Gastrocnemius medialis (tissue), 4 donors: ENCODE results near the gene CCM2. TPM values are rescaled to one million over a fixed set of nuclear protein-coding genes. Genes with fewer than 3 reads are reported as not detected.
"Not testable (repeated sequence)": the region's sequence is repeated elsewhere in the genome, so short reads cannot be mapped to it uniquely, and the experiment has no call there.

Source experiments
- ATAC-seq, 2 donors: fragments of 150-250 bp; one replicate each; pipeline ENCODE4 v1.9.1; 2016
- DNase-seq, 2 donors: peaks; one replicate each; pipeline ENCODE4 v3.0.0-alpha.2; 2019
- H3K27ac ChIP-seq, 4 donors: fragments of 200-600 bp; sonication (generic); 1 replicate in 1 of 4; 2 replicates in 3 of 4; pipeline ENCODE4 v1.5.1; 2016 to 2018; ENCODE audit warnings: mild to moderate bottlenecking in 2 of 4, moderate library complexity in 1 of 4
- H3K27me3 ChIP-seq, 3 donors: fragments of 200-600 bp; sonication (generic) in 2 of 3; 1 replicate in 1 of 3; 2 replicates in 2 of 3; pipeline versions ENCODE4 v1.5.1 to v1.6.0; 2016 to 2019; ENCODE audit warnings: mild to moderate bottlenecking in 1 of 3, moderate library complexity in 1 of 3
- H3K36me3 ChIP-seq, 2 donors: fragments of 200-600 bp; sonication (generic) in 1 of 2; one replicate each; pipeline ENCODE4 v1.5.1; 2017 to 2018
- H3K4me1 ChIP-seq, 2 donors: fragments of 200-600 bp; sonication (generic) in 1 of 2; one replicate each; pipeline ENCODE4 v1.5.1; 2016 to 2017; ENCODE audit warnings: mild to moderate bottlenecking in 2 of 2
- H3K4me3 ChIP-seq, 4 donors: fragments of 200-600 bp; sonication (generic) in 3 of 4; 1 replicate in 1 of 4; 2 replicates in 3 of 4; pipeline ENCODE4 v1.5.1; 2016 to 2019; ENCODE audit warnings: mild to moderate bottlenecking in 2 of 4
- H3K9me3 ChIP-seq, 3 donors: fragments of 200-600 bp; sonication (generic) in 2 of 3; 1 replicate in 1 of 3; 2 replicates in 2 of 3; pipeline ENCODE4 v1.5.1; 2016 to 2019
- CTCF ChIP-seq, 5 experiments: fragments of 450-650 bp in 3 of 5; fragments of 200-600 bp in 2 of 5; sonication (generic) in 2 of 5; IDR thresholded peaks in 4 of 5; conservative IDR thresholded peaks in 1 of 5; 1 replicate in 4 of 5; 2 replicates in 1 of 5; pipeline ENCODE4 v1.5.1; 2016 to 2019; ENCODE audit warnings: antibody characterized with exemption in 5 of 5, mild to moderate bottlenecking in 3 of 5, moderate library complexity in 3 of 5
- POLR2A ChIP-seq, 2 donors: fragments of 450-650 bp; IDR thresholded peaks; one replicate each; pipeline ENCODE4 v1.6.1; 2017; ENCODE audit warnings: antibody characterized with exemption in 2 of 2, mild to moderate bottlenecking in 2 of 2, moderate library complexity in 2 of 2
- in situ Hi-C, 4 donors: fragments of 200-750 bp; cut with MboI; loops; one replicate each; pipeline versions ENCODE4 v1.15.0 to v1.8.0; 2017; ENCODE audit warnings: low sequenced_read_pairs in 4 of 4
- intact Hi-C: fragments of 100-400 bp; cut with DNase I; formaldehyde crosslinking; loops from one replicate; pipeline ENCODE4 v1.15.1; 2023; ENCODE audit warnings: low total_unique reads
- total RNA-seq, 4 donors: library from RNA; depleted of rRNA; stranded (reverse); fragments of >200 nt; gene quantifications; one replicate each; pipeline versions ENCODE4 v1.1.0 to v1.2.3, GENCODE V29; 2016

Gene CCM2
- total RNA-seq, 4 donors from 2014 or later = 37.7 to 61.8 (median 47.4) TPM

DNA sequence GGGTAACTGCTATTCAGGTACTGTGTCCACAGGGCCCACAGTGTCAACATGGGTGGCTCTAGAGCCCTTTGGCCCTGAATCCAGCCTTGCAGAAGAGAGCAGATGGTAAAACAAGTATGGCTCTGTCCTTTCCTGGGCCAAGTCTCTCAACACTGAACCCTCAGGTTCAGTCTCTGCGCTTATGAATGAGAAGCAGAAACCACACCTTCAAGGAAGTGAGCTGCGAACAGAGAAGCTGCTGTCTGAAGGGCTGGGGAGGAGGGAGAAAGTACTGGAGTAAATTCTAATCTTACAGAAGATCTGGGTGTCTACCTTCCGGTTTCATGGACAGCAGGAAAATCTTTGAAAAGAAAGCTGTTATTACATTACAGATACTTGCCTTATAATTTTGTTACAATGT is 107.4 kb downstream of the CCM2 start:
- H3K4me1 ChIP-seq = peaks cover 45% of the 10 kb centered on the region in 2 donors
- no peaks in the 10 kb centered on the region for H3K27me3 ChIP-seq
- no peak for ATAC-seq
- intact Hi-C loops = no loop called here
- H3K36me3 ChIP-seq = peaks cover 0 to 65% of the 10 kb centered on the region in 2 donors
- no peak for DNase-seq
- H3K27ac ChIP-seq = no peak overlapping the region
- in situ Hi-C loops = loop anchor here (10.0 to 25.0 kb wide), 2 partner anchors 113 to 520 kb away; partner anchors contain the start of gene TMED4 (in 4 of the 4)
- TF ChIP-seq CTCF (IDR thresholded peaks at IDR 0.05 in 4 of 5, conservative IDR thresholded peaks at IDR 0.05 in 1 of 5) = no peak
- no peak for TF ChIP-seq POLR2A (IDR thresholded peaks at IDR 0.05)
- H3K9me3 ChIP-seq = no peaks in the 10 kb centered on the region
- H3K4me3 ChIP-seq = no peak overlapping the region

- ATAC-seq = no peak
- no peak for TF ChIP-seq POLR2A (IDR thresholded peaks at IDR 0.05)
- no peak for TF ChIP-seq CTCF (IDR thresholded peaks at IDR 0.05 in 4 of 5, conservative IDR thresholded peaks at IDR 0.05 in 1 of 5)
- DNase-seq = no peak
- H3K4me1 ChIP-seq = peaks cover 47% of the 10 kb centered on the region in 2 donors
- in situ Hi-C loops = loop anchor here (10.0 to 25.0 kb wide), 2 partner anchors 114 to 522 kb away; partner anchors contain the start of gene TMED4 (in 4 of the 4)
- H3K27ac ChIP-seq = no peak overlapping the region
- no peaks in the 10 kb centered on the region for H3K9me3 ChIP-seq
- peaks cover 0 to 49% of the 10 kb centered on the region in 2 donors for H3K36me3 ChIP-seq
- intact Hi-C loops = no loop called here
- H3K27me3 ChIP-seq = no peaks in the 10 kb centered on the region
- H3K4me3 ChIP-seq = no peak overlapping the region
Observed at GRCh38 chr7:45108863-45109262, 108.9 kb downstream of the CCM2 start.

DNA sequence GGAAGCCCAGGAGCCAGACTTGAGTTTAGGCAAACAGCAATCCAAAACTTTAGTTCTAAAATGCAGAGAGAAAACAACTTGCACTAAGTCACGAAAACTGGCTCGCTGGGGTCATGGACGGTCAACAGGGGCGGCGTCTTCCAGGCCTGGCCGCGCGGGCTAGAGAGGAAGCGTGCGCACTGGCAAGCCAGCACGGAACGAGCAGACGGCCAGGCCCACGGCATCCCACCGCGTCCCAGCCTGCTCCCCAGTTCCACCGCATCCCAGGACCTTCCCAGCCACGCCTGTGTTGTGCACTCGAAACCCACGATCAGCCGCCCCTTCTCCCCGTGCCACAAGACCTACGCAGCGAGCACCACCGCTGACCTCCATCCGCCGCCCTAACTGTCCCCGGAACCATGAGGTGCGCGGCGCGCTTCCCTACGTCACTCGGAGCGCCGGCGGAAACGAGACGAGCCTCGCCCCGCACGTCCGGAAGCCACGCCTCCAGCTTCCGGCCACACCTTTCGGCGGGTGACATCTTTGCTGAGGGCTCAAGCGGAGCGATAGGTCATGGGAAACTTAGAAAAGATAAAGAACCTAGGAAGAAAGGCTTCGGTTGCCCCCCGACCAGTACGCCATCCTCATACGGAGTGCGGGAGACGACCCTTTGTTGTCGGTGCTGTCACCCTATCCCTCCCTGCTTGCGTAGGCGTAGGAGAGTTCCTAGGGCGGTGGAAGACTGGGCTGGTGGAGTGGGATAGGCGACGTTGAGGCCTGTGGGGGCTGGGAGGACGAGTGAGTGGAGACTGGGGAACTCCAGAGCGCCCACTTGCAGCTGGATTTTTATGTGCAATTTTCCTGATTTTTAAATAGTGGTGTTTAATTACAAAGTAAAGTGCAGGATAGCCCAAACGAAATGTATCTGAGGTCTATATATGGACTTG is 111.6 kb downstream of the CCM2 start, which contains the start of gene TBRG4:
Gene TBRG4, minus strand, starts transcription at position 400 of the 926 bp plus-strand sequence. CDS start 2,460 bp downstream, outside the sequence.
- Histone ChIP-seq H3K27ac (peak within 1 kb of the TSS; percentile 93 to 99 (median 95)), H3K4me1 (peaks cover 33 to 47% of the 10 kb centered on the region in 2 donors), H3K4me3 (peak within 1 kb of the TSS; percentile 87 to 95 (median 91)), H3K27me3 (no peaks in the 10 kb centered on the region), H3K9me3 (no peaks in the 10 kb centered on the region), H3K36me3 (peaks cover 0 to 25% of the 10 kb centered on the region in 2 donors)
- peak; percentile 90 to 91 for DNase-seq
- peak; percentile 96 to 97 for ATAC-seq
- in situ Hi-C loops (loop anchor here (10.0 to 25.0 kb wide), 2 partner anchors 127 to 524 kb away; partner anchors contain the start of gene TMED4 (in 4 of the 4)), intact Hi-C loops (loop anchor here (1.0 to 10.0 kb wide), 5 partner anchors 23 to 527 kb away; partner anchors contain the start of genes CCM2, NACAD, PURB and TMED4)
- TF ChIP-seq CTCF (IDR thresholded peaks at IDR 0.05 in 4 of 5, conservative IDR thresholded peaks at IDR 0.05 in 1 of 5) (peak in 2 of 5 experiments; percentile 22 to 28), POLR2A (IDR thresholded peaks at IDR 0.05) (peak; percentile 86 to 92)

- TF ChIP-seq POLR2A (IDR thresholded peaks at IDR 0.05) (no peak), CTCF (IDR thresholded peaks at IDR 0.05 in 4 of 5, conservative IDR thresholded peaks at IDR 0.05 in 1 of 5) (no peak)
- peaks cover 0 to 14% of the 10 kb centered on the region in 2 donors for H3K36me3 ChIP-seq
- H3K4me1 ChIP-seq = peaks cover 24 to 37% of the 10 kb centered on the region in 2 donors
- in situ Hi-C loops (loop anchor here (10.0 to 25.0 kb wide), 2 partner anchors 128 to 525 kb away; partner anchors contain the start of gene TMED4 (in 4 of the 4)), intact Hi-C loops (loop anchor here (1.0 to 10.0 kb wide), 3 partner anchors 24 to 528 kb away; partner anchors contain the start of genes NACAD, PURB and TMED4)
- H3K27ac ChIP-seq = peak overlapping the region; percentile 93 to 99 (median 95)
- no peak for DNase-seq
- H3K27me3 ChIP-seq = no peaks in the 10 kb centered on the region
- peak overlapping the region in 2 of 4 donors; percentile 90 to 92 for H3K4me3 ChIP-seq
- H3K9me3 ChIP-seq = no peaks in the 10 kb centered on the region
- no peak for ATAC-seq
Observed at GRCh38 chr7:45112648-45113047, 112.6 kb downstream of the CCM2 start.

DNA sequence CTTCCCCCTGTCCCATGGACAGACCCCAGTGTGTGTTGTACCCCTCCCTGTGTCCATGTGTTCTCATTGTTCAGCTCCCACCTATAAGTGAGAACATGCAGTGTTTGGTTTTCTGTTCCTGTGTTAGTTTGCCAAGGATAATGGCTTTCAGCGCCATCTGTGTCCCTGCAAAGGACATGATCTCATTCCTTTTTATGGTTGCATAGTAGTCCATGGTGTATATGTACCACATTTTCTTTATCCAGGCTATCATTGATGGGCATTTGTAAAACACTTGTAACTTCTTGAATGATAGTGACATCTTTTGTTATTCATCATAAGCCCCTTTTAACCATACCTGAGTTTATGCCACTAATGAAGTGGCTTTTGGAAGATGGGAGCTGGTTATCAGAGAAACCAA is 114.3 kb downstream of the CCM2 start:
- intact Hi-C loops = loop anchor here (5.0 to 10.0 kb wide), 2 partner anchors 227 to 529 kb away; partner anchors contain the start of genes PURB and TMED4
- H3K27ac ChIP-seq = not testable (repeated sequence)

More for the DNA sequence above, 114.3 kb downstream of the CCM2 start:
- peaks cover 12 to 22% of the 10 kb centered on the region in 2 donors for H3K4me1 ChIP-seq
- not testable (repeated sequence) for ATAC-seq, H3K36me3 ChIP-seq, H3K27me3 ChIP-seq, H3K9me3 ChIP-seq, H3K4me3 ChIP-seq, DNase-seq
- in situ Hi-C loops = loop anchor here (10.0 to 25.0 kb wide), 2 partner anchors 129 to 527 kb away; partner anchors contain the start of gene TMED4 (in 4 of the 4)
